GM18909 (cell line): ENCODE results near the gene HOXC12.

ENCODE experiments used
- ATAC-seq: cut with Tn5 transposase; IDR thresholded peaks from one replicate; pipeline ENCODE4 v1.9.1; 2021; ENCODE audit warnings: mild to moderate bottlenecking; ENCODE audit not compliant: unreplicated experiment, poor library complexity

HOXC12 gene

GRCh38 chr12:53982648-53983567, 28.2 kb downstream of the HOXC12 start:
- ATAC-seq: no peak

- ATAC-seq: no peak
Observed at GRCh38 chr12:53983568-53983949, 28.9 kb downstream of the HOXC12 start.

GRCh38 chr12:53983950-53984572, 29.4 kb downstream of the HOXC12 start:
- ATAC-seq: no peak

- no peak for ATAC-seq
Observed at GRCh38 chr12:53984901-53985691, 30.4 kb downstream of the HOXC12 start, which contains the start of gene HOXC10. Gene HOXC10 (plus strand): TSS chr12:53985146. CDS start chr12:53985260, 114 bp downstream.

GRCh38 chr12:53985692-53985993, 30.9 kb downstream of the HOXC12 start:
- no peak for ATAC-seq

- no peak for ATAC-seq
Observed at GRCh38 chr12:53985994-53986685, 31.4 kb downstream of the HOXC12 start.

- ATAC-seq: no peak
Observed at GRCh38 chr12:53986686-53987483, 32.2 kb downstream of the HOXC12 start.

- ATAC-seq: no peak
Observed at GRCh38 chr12:53987787-53988230, 33.1 kb downstream of the HOXC12 start.

GRCh38 chr12:53988541-53989226, 34.0 kb downstream of the HOXC12 start:
- ATAC-seq: no peak

GRCh38 chr12:53989227-53990113, 34.8 kb downstream of the HOXC12 start:
- no peak for ATAC-seq

GRCh38 chr12:53990311-53991076, 35.8 kb downstream of the HOXC12 start:
- no peak for ATAC-seq

- no peak for ATAC-seq
Observed at GRCh38 chr12:53991077-53991460, 36.4 kb downstream of the HOXC12 start.

- ATAC-seq: no peak
Observed at GRCh38 chr12:53992377-53992889, 37.7 kb downstream of the HOXC12 start.

GRCh38 chr12:53993162-53994008, 38.7 kb downstream of the HOXC12 start:
- no peak for ATAC-seq

- no peak for ATAC-seq
Observed at GRCh38 chr12:53994009-53994263, 39.2 kb downstream of the HOXC12 start.

- no peak for ATAC-seq
Observed at GRCh38 chr12:53994264-53995001, 39.7 kb downstream of the HOXC12 start.
